ENCODE results near the gene OR5C1. TPM values are rescaled to one million over a fixed set of nuclear protein-coding genes. Genes with fewer than 3 reads are reported as not detected.
"Not testable (repeated sequence)": the region's sequence is repeated elsewhere in the genome, so short reads cannot be mapped to it uniquely, and the experiment has no call there.

OR5C1 gene
- total RNA-seq, 1 donor from 2014 or later: not detected

- DNase-seq (no peak), ATAC-seq (ENCODE audit: poor library complexity) (no peak)
- intact Hi-C loops (cut with DNase I): loop anchor here (2.0 to 10.0 kb wide), 2 partner anchors 343 to 703 kb away; no protein-coding TSS in a partner anchor
These were observed 19.4 kb downstream of the OR5C1 start for GRCh38 chr9:122808141-122808540.

GRCh38 chr9:122809261-122809660, 20.5 kb downstream of the OR5C1 start:
- not testable (repeated sequence) for DNase-seq; ATAC-seq (ENCODE audit: poor library complexity)
- intact Hi-C loops (cut with DNase I): loop anchor here (2.0 to 10.0 kb wide), 2 partner anchors 344 to 704 kb away; no protein-coding TSS in a partner anchor

- peak; percentile 94 for ATAC-seq (ENCODE audit: poor library complexity)
- DNase-seq: peak; percentile 71
- intact Hi-C loops (cut with DNase I): loop anchor here (10.0 kb wide), 2 partner anchors 436 to 686 kb away; partner anchors contain the start of gene PTGS1
These were observed 21.7 kb downstream of the OR5C1 start for GRCh38 chr9:122810306-122810946.

DNA sequence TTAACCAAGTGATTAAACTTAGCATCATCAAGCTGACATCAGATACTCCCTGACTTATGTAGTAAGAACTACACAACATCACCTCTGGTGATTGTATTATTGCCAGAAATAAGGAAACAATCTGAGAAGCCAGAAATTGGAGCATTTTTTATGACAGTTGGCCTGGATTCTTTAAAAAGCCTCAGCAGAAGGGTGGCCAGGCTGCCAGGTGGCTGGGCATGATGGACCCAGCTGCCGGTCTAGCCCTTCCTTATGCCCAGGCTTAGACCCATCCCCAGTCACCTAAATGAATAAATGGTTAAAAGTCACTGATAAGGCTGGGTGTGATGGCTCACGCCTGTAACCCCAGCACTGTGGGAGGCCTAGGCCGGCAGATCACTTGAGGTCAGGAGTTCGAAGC, 24.0 kb downstream of the OR5C1 start:
- intact Hi-C loops (cut with DNase I): loop anchor here (10.0 kb wide), 2 partner anchors 438 to 688 kb away; partner anchors contain the start of gene PTGS1
- DNase-seq: no peak
- ATAC-seq (ENCODE audit: poor library complexity): no peak

DNA sequence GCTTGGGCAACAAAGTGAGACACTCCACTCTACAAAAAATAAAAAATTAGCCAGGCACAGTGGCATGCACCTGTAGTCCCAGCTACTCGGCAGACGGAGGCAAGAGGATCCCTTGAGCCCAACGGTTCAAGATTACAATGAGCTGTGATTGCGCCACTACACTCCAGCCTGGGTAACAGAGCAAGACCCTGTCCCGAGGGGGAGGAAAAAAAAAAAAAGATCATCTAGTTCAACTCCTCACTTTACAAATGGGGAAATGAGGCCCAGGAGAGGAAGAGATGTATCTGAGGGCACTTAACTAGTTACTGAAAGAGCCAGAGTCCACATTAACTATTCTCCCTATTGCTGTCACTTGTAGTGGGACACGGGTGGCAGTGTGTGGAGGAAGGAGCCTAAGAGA, 25.8 kb downstream of the OR5C1 start:
- DNase-seq: no peak
- ATAC-seq (ENCODE audit: poor library complexity): no peak
- intact Hi-C loops (cut with DNase I): loop anchor here (10.0 kb wide), 2 partner anchors 440 to 690 kb away; partner anchors contain the start of gene PTGS1

DNA sequence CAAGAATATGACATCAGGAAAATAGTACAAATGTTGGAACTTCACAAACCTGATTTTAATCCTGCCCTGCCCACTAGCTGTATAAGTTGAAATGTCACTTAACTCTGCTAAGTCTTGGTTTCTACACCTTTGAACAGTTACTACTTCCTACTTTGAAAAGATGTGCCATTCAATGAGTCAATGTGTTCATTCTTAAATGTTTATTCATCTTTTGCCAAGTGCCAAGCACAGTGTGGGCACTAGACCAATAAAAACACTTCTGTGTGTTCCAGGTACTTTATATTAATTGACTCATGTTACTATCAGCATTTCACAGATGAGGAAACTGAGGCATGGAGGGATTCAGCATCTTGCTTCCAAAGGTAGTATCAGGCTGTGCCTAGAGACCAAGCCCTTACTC, 26.8 kb downstream of the OR5C1 start:
- no peak for DNase-seq
- intact Hi-C loops (cut with DNase I): loop anchor here (10.0 kb wide), 2 partner anchors 441 to 691 kb away; partner anchors contain the start of gene PTGS1
- ATAC-seq (ENCODE audit: poor library complexity): no peak

DNA sequence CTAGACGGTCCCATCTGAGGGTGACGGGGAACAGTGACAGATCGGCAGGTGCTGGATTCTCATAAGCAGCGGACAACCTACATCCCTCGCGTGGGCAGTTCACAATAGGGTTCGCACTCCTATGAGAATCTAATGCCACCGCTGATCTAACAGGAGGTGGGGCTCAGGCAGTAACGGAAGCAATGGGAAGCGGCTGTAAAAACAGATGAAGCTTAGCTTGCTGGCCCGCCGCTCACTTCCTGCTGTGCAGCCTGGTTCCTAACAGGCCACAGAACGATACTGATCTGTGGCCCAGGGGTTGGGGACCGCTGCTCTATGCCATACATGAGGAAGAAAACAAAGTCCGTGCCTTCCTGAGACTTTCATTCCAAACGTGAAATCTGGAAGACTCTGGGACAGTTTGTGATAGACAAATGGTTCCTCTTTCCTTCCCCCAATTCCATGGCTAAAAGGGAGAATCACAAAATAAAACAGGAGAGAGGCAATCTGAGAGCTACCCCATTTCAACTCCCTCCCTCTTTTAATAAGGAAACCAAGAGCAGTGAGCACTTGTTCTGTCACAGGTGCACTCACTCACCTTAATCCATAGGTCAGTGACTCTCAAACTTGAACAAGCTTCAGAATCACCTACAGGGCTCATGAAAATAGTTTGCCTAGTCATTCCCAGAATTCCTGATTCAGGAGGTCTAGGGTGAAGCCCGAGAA, 27.6 kb downstream of the OR5C1 start:
- intact Hi-C loops (cut with DNase I): loop anchor here (10.0 kb wide), 2 partner anchors 442 to 692 kb away; partner anchors contain the start of gene PTGS1
- DNase-seq (peak; percentile 67), ATAC-seq (ENCODE audit: poor library complexity) (peak; percentile 71)

DNA sequence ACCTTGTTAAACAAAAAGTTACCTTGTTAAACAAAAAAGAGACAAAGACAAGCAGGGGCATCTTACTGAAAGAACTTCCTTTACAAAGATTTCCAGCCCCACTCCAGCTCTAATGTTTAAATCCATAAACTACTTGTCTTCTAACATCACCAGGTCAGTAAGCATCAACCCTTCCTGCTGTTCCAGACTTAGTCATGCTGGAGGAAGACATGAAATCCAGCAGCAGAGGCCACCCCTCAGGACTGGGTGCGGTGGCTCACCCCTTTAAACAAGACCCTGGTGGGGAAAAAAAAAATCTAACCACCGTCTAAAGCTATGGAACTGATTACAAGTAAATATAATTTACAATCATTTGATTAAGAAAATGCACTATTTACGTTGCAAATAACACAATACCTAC, 30.6 kb downstream of the OR5C1 start:
- intact Hi-C loops (cut with DNase I): loop anchor here (10.0 kb wide), 2 partner anchors 445 to 695 kb away; partner anchors contain the start of gene PTGS1
- ATAC-seq (ENCODE audit: poor library complexity): no peak
- DNase-seq: no peak

- no peak for ATAC-seq (ENCODE audit: poor library complexity)
- DNase-seq: no peak
These were observed 31.2 kb downstream of the OR5C1 start for GRCh38 chr9:122819791-122820489.

DNA sequence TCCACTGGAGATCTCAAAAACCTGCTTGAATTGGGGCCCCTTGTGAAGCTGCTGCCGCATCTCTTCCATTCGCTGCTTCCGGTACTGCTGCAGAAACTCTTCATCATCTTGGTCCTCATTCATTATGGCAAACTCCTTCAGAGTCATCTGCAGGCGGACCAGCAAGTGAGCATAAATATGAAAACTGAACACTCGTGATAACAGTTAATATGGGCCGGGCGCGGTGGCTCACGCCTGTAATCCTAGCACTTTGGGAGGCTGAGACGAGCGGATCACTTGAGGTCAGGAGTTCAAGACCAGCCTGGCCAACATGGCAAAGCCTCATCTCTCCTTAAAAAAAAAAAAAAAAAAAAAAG, 31.7 kb downstream of the OR5C1 start:
- intact Hi-C loops (cut with DNase I): no loop called here
- no peak for ATAC-seq (ENCODE audit: poor library complexity)
- DNase-seq: no peak

More at GRCh38 chr9:122819791-122820489, 31.2 kb downstream of the OR5C1 start:
- intact Hi-C loops (cut with DNase I): loop anchor here (10.0 kb wide), 2 partner anchors 445 to 695 kb away; partner anchors contain the start of gene PTGS1

GRCh38 chr9:122821278-122821943, 32.7 kb downstream of the OR5C1 start:
- peak; percentile 67 for ATAC-seq (ENCODE audit: poor library complexity)
- intact Hi-C loops (cut with DNase I): no loop called here
- DNase-seq: no peak

DNA sequence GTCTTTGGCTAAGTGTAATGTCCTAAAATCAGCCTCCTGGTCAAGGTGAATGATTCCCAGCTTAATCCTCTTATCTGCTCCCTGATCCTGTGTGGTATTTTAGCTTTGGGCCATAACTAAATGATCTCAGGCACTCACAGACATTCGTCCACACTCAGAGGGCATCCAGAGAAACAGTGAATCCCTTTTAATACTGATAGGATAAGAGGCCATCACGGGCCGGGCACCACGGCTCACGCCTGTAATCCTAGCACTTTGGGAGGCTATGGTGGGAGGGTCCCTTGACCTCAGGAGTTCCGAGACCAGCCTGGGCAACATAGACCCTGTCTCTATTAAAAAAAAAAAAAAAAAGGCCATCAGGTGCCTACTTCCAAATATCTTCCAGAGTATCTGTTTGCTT, 33.3 kb downstream of the OR5C1 start:
- intact Hi-C loops (cut with DNase I): no loop called here
- DNase-seq (no peak), ATAC-seq (ENCODE audit: poor library complexity) (no peak)

GRCh38 chr9:122822938-122823337, 34.2 kb downstream of the OR5C1 start:
- ATAC-seq (ENCODE audit: poor library complexity) (no peak), DNase-seq (no peak)
- intact Hi-C loops (cut with DNase I): no loop called here

DNA sequence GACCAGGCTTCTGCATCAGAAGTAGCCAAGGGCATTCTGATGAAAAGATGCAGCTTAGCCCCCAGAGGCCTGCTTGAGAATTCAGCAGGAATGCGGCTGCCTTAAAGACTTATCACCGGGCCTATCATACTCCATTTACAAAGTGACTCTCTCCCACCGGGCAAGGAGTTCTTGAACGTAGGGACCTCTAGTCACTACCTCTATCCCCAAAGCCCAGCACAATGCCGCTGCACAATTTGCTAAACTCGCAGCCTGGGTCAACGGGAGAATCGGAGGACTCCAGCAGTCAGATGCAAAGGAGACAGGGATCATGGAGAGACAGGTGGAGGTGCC, 39.0 kb downstream of the OR5C1 start:
- DNase-seq (no peak), ATAC-seq (ENCODE audit: poor library complexity) (peak; percentile 14)
- intact Hi-C loops (cut with DNase I): no loop called here

DNA sequence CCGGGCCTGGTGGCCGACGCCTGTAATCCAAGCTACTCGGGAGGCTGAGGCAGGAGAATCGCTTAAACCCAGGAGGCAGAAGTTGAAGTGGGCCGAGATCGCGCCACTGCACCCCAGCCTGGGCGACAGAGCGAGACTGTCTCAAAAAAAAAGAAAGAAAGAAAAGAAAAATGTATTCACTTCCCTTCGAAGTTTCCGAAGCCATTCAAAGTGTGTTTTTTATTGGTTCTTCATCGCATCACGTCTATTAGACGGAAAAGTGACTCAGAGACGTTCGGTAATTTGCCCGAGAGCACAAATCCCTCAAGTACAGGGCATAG, 40.2 kb downstream of the OR5C1 start:
- ATAC-seq (ENCODE audit: poor library complexity); intact Hi-C loops (cut with DNase I); DNase-seq: not testable (repeated sequence)

GRCh38 chr9:122832194-122832593, 43.5 kb downstream of the OR5C1 start:
- no peak for DNase-seq
- no peak for ATAC-seq (ENCODE audit: poor library complexity)
- intact Hi-C loops (cut with DNase I): no loop called here

DNA sequence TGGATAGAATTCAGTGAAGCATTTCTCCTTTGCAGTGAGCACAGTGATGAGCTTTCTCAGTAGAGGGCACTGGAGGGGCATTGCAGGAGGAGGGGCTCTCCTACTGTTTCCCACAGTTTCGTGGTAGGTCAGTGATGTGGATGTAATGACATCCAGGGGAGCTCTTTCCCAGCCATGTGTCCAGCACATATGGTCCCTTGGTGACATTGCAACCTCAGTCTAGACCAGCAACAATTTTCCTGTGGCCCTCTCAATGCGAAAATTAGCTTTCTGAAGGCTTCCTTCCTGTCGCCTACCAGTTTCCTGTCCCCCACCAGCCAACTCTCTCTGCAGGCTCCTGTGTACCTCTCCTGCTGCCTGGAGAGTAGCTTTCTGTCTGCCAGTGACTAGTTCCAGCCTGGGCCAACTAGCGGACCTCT, 46.6 kb downstream of the OR5C1 start:
- intact Hi-C loops (cut with DNase I): no loop called here
- ATAC-seq (ENCODE audit: poor library complexity) (no peak), DNase-seq (no peak)

DNA sequence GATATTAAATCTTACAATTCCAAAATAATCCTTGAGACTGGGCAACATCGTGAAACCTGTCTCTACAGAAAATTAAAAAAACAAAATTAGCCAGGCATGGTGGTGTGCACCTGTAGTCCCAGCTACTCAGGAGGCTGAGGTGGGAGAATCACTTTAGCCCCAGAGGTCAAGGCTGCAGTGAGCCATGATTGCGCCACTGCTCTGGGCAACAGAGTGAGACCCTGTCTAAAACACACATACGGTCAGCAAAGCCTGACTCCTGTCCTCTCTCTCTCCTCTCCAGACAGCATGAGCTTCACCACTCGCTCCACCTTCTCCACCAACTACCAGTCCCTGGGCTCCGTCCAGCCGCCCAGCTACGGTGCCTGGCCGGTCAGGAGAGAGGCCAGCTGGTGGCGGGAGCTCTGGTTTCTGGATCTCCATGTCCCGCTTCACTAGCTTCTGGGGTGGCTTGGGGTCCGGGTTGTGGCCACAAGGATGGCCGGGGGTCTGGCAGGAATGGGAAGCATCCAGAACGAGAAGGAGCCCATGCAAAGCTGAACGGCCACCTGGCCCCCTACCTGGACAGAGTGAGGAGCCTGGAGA, 48.6 kb downstream of the OR5C1 start:
- DNase-seq (no peak), ATAC-seq (ENCODE audit: poor library complexity) (no peak)
- intact Hi-C loops (cut with DNase I): no loop called here

All from Right ventricle myocardium superior (tissue), 1 donor.